HCEC 1CT (cell line): Measurements from ENCODE around the gene GET3.
A peak's percentile ranks its signal among the peaks of the same experiment; 100 is the strongest.
"Not testable (repeated sequence)": the region's sequence is repeated elsewhere in the genome, so short reads cannot be mapped to it uniquely, and the experiment has no call there.

Experiments used
- DNase-seq: peaks from one replicate; pipeline ENCODE4 v3.0.0-alpha.2; 2017

The GET3 gene

DNA sequence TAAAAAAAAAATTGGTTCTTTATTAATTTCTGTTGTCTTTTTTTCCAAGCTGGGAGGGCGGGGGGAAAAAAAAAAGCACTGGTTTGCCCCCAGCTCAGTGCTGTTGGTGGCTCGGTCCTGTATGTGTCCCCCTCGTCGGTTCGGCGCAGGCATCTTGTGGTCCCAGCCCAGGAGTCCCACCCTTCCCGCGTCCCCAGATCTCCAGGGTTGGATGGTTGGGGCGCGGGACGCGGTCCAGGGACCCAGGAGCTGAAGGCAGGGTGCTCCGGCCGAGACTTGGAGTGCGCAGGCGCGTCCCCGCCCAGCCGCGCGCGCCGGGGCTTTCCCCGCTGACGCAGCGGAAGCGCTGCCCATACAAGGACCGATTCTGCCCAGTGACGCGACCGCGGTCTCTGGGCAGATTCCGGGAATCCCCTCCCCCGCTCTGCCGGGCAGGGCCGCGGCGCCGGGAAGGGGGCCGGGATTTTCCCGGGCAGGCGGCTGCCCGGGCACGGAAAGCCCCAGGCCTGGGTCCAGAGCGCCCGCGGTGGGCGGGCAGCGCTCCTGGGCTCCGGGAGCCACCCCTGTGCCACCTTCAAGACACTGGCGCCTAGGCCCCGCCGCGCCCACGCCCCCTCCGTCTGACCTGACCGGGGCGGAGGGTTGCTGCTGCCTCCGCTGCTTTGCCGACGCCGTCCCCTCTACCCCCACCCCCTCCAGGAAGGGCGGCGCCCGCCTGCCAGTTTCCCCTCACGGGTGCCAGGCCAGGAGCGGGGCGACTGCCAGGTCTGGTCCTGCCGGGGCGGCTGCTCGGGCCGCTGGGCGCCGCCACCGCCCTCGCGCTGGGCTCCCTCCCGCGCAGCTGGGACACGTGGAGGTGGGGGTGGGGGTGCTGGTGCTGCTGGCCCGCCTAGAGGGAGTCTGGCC is 56.2 kb downstream of the GET3 start:
- DNase-seq = peak; percentile 85

DNA sequence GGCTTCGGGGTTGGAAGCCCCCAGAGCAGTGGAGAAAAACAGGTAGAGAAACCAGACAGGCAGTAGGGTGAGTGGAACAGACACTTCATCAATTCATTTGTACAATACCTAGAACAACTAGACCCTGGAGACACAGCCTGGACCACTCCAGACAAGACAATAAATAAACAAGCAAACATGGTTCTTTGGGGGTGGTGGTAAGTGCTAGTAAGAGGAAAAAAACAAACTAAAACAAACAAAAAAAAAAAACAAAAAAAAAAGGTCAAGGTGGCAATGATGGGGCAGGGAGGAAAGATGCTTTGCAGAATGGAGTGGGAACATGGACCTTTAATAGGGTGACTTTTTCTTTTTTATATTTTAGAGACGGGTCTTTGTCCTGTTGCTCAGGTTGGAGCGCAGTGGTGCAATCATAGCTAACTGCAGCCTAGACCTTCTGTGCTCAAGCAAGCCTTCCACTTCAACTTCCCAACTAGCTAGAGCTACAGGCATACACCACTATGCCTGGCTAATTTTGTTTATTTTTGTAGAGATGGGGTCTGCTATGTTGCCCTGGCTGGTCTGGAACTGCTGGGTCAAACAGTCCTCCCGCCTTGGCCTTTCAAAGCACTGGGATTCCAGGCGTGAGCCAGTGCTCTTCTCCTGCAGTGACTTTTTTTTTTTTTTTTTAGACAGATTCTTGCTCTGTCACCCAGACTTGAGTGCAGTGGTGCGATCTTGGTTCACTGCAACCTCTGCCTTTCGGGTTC is 57.1 kb downstream of the GET3 start:
- DNase-seq = no peak

DNA sequence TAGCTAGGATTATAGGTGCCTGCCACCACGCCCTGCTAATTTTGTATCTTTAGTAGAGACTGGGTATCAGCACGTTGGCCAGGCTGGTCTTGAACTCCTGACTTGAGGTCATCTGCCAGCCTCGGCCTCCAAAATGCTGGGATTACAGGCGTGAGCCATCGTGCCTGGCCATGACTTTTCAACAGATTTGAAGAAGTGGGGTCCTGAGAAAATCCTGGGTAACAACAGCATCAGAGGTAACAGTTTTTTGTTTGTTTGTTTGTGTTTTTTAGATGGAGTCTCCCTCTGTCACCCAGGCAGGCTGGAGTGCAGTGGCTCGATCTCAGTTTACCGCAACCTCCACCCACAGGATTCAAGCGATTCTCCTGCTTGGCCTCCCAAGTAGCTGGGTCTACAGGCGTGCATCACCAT is 57.7 kb downstream of the GET3 start:
- no peak for DNase-seq

DNA sequence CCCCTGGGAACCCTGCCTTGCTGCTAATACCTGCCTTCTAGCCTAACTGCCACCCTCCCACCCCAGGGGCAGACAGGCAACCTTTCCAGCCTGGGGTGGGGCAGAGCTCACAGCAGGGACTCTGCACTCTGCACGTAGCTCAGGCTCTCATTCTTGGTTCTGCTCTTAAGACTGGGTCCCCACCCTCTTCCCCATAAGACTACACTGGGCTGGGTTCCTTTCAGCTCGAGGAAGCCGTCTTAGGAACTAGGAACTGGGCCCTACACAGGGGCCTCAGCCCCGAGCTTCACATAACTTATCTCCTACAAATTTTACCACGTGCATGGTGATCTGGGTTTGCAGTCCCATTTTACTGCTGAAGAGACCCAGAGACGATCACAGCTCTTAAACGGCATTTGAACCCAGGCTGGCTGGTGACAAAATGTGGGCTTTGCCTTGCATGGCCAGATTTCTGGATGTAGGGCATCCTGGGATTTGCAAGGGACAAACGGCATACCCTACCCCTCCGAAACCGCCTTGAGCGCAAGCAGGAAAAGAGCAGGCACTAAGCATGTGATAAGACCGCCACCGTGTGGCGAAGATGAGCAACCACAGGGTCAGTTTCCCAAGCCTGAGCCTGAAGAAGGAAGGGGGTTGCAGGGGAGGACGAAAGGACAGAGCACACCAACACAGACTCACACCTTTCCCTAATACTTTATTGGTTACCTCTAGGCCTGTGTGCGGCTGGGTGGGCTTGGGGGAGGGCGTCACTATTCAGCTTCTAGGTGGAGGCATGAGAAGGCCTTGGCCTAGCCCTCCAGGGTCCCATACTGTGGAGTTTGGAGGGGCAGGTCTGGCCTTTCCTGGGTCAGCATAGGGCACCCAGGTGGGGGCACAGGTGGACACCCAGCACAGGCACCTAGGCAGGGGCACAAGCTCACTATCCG is 59.1 kb downstream of the GET3 start:
- DNase-seq = peak; percentile 76

DNA sequence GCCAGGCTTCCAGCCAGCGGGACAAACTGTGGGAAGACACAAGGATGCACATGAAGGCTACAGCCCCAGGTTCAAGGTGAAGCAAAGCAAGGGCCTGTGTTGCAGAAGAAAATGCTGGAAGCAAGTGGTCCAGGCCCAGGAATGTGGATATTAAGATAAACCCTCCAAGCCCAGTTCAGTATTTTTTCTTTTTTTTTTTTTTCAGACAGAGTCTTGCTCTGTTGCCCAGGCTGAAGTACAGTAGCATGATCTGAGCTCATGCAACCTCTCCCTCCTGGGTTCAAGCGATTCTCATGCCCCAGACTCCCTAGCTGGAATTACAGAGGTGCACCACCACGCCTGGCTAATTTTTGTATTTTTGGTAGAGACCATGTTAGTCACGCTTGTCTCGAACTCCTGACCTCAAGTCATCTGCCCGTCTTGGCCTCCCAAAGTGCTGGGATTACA is 59.9 kb downstream of the GET3 start:
- no peak for DNase-seq

DNA sequence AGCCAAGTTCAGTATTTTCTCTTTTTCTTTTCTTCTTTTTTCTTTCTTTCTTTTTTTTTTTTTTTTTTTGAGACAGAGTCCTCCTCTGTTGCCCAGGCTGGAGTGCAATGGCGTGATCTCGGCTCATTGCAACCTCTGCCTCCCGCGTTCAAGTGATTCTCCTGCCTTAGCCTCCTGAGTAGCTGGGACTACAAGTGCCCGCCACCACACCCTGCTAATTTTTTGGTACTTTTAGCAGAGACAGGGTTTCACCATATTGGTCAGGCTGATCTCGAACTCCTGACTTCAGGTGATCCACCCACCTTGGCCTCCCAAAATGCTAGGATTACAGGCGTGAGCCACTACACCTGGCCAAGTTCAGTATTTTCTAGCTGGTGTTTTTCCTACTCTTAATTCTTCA is 60.3 kb downstream of the GET3 start:
- DNase-seq = not testable (repeated sequence)
